PC-9 (cell line): ENCODE measurements around the gene C3AR1. TPM values are rescaled to one million over a fixed set of nuclear protein-coding genes. Genes with fewer than 3 reads are reported as not detected.

Source experiments
- BruUV-seq: library from RNA; stranded (reverse); fragments of 400-500 nt; replicated peaks from 2 replicates; lab custom pipeline; 2021; lab: Mats Ljungman, UMichigan
- CTCF ChIA-PET: fragments of 300-600 bp; sonication (Branson Sonifier 250); formaldehyde crosslinking; loops from one replicate; lab custom pipeline; 2022; ENCODE audit warnings: antibody characterized with exemption; lab: Charles Lee
- POLR2A ChIA-PET: fragments of 300-600 bp; sonication (Branson Sonifier 250); formaldehyde crosslinking; loops from one replicate; lab custom pipeline; 2022; ENCODE audit warnings: antibody characterized with exemption; ENCODE audit not compliant: unreplicated experiment; lab: Charles Lee
- DNase-seq, 2 experiments: peaks; one replicate each; pipeline versions ENCODE4 v3.0.0 to v3.0.0-alpha.2; 2015 to 2022; ENCODE audit warnings: mixed read lengths in 1 of 2
- H2AFZ ChIP-seq: fragments of 200-600 bp; sonication (generic); 2 replicates; pipeline ENCODE4 v1.8.1; 2017; ENCODE audit warnings: antibody characterized with exemption
- H3F3A ChIP-seq: fragments of 200-600 bp; sonication (generic); 2 replicates; pipeline ENCODE4 v1.8.1; 2017; ENCODE audit warnings: antibody characterized with exemption, mild to moderate bottlenecking, low read depth; ENCODE audit not compliant: insufficient read depth
- H3K27ac ChIP-seq: fragments of 200-600 bp; sonication (generic); 2 replicates; pipeline ENCODE4 v1.6.1; 2016; ENCODE audit warnings: mixed run types
- H3K27me3 ChIP-seq: fragments of 200-600 bp; sonication (generic); 2 replicates; pipeline ENCODE4 v1.6.1; 2016; ENCODE audit warnings: low read depth, mixed run types; ENCODE audit not compliant: insufficient read depth
- H3K36me3 ChIP-seq: fragments of 200-600 bp; sonication (generic); 2 replicates; pipeline ENCODE4 v1.6.1; 2016; ENCODE audit warnings: low read depth, mixed run types
- H3K4me1 ChIP-seq: fragments of 200-600 bp; sonication (generic); replicated peaks from 2 replicates; pipeline ENCODE4 v1.6.1; 2016; ENCODE audit warnings: mixed run types; ENCODE audit not compliant: insufficient read depth
- H3K4me2 ChIP-seq: fragments of 200-600 bp; sonication (generic); 2 replicates; pipeline ENCODE4 v1.6.1; 2017; ENCODE audit warnings: mixed run types
- H3K4me3 ChIP-seq: fragments of 200-600 bp; sonication (generic); 2 replicates; pipeline ENCODE4 v1.6.1; 2016; ENCODE audit warnings: mixed run types
- H3K79me2 ChIP-seq: fragments of 200-600 bp; sonication (generic); 2 replicates; pipeline ENCODE4 v1.6.1; 2017; ENCODE audit warnings: low read depth, mixed run types
- H3K9me2 ChIP-seq: fragments of 200-600 bp; sonication (generic); 2 replicates; pipeline ENCODE4 v1.8.1; 2017; ENCODE audit warnings: mild to moderate bottlenecking; ENCODE audit not compliant: insufficient read depth
- H3K9me3 ChIP-seq: fragments of 200-600 bp; sonication (generic); 2 replicates; pipeline ENCODE4 v1.8.1; 2016; ENCODE audit warnings: low read depth; ENCODE audit not compliant: insufficient read depth
- H4K20me1 ChIP-seq: fragments of 200-600 bp; sonication (generic); 2 replicates; pipeline ENCODE4 v1.8.1; 2017; ENCODE audit not compliant: insufficient read depth
- EZH2 ChIP-seq: fragments of 200-600 bp; sonication (generic); IDR thresholded peaks from 2 replicates; pipeline ENCODE4 v1.8.0; 2017; ENCODE audit warnings: antibody characterized with exemption, low read depth
- intact Hi-C: fragments of 100-400 bp; cut with micrococcal nuclease; formaldehyde crosslinking; loops from one replicate; pipeline ENCODE4 v1.10.0; 2022; ENCODE audit not compliant: unreplicated experiment
- total RNA-seq: library from RNA; stranded (reverse); gene quantifications from 2 replicates; pipeline ENCODE4 v1.2.3, GENCODE V29; 2021
- TF ChIP-seq, protein P1 (sequence below): fragments of 200-600 bp; sonication (generic); conservative IDR thresholded peaks from 2 replicates; pipeline ENCODE4 v1.6.1; 2017; ENCODE audit warnings: mixed run types, antibody characterized with exemption, mild to moderate bottlenecking, moderate library complexity

The C3AR1 gene
- total RNA-seq, 1 experiment from 2014 or later, result not detected

DNA sequence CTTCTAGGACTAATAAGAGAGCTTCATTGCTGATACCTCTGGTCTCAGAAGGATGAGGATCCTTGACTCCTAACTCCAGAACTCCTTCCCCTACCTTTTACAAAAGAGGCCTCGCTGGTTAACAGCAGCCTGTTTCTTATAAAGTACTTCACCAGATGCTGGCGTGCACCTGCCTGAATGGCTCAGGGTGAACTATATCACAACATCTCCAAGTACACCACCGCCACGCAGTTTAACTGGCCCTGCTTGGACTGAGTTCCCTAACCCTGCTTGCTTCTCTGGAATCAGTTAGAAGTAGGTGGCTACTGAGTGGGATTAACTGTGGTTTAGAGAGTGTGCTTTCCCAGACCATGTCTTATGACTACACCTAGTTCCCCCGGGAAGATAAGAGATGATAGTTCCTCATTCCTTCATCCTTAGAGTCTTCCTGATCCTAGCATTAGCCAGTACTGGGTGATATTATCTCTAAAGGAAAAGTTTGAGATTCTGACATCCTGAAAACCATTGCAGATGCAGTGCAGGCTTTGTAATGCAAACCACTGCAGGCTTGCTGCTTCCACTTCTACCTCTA, 30.6 kb downstream of the C3AR1 start:
- no peaks in the 10 kb centered on the region for H3K27me3 ChIP-seq
- BruUV-seq, result no TSS peak
- no peak overlapping the region for H2AFZ ChIP-seq
- H3K79me2 ChIP-seq, result peaks cover 54% of the 10 kb centered on the region
- TF ChIP-seq, protein P1, sequence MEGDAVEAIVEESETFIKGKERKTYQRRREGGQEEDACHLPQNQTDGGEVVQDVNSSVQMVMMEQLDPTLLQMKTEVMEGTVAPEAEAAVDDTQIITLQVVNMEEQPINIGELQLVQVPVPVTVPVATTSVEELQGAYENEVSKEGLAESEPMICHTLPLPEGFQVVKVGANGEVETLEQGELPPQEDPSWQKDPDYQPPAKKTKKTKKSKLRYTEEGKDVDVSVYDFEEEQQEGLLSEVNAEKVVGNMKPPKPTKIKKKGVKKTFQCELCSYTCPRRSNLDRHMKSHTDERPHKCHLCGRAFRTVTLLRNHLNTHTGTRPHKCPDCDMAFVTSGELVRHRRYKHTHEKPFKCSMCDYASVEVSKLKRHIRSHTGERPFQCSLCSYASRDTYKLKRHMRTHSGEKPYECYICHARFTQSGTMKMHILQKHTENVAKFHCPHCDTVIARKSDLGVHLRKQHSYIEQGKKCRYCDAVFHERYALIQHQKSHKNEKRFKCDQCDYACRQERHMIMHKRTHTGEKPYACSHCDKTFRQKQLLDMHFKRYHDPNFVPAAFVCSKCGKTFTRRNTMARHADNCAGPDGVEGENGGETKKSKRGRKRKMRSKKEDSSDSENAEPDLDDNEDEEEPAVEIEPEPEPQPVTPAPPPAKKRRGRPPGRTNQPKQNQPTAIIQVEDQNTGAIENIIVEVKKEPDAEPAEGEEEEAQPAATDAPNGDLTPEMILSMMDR, result no peak
- TF ChIP-seq EZH2, result no peak
- H3F3A ChIP-seq, result peaks cover 16% of the 10 kb centered on the region; the same call in 1 of the 2 replicates
- no peaks in the 10 kb centered on the region for H4K20me1 ChIP-seq
- DNase-seq, result peak in 1 of 2 experiments; percentile 53
- peak overlapping the region; percentile 87 for H3K4me2 ChIP-seq
- CTCF ChIA-PET, result no interaction called here
- POLR2A ChIA-PET, result interaction anchor here (0.6 kb wide), 2 partner anchors 8 to 65 kb away, joined by 4 to 6 read pairs; no protein-coding TSS in a partner anchor
- H3K27ac ChIP-seq, result peak overlapping the region; percentile 37
- no peaks in the 10 kb centered on the region for H3K9me2 ChIP-seq
- H3K4me3 ChIP-seq, result peak overlapping the region; percentile 84; the same call in 1 of the 2 replicates
- intact Hi-C loops, result no loop called here
- H3K36me3 ChIP-seq, result peaks cover 7% of the 10 kb centered on the region; the same call in 1 of the 2 replicates
- peaks cover 45% of the 10 kb centered on the region for H3K4me1 ChIP-seq
- H3K9me3 ChIP-seq, result no peaks in the 10 kb centered on the region

DNA sequence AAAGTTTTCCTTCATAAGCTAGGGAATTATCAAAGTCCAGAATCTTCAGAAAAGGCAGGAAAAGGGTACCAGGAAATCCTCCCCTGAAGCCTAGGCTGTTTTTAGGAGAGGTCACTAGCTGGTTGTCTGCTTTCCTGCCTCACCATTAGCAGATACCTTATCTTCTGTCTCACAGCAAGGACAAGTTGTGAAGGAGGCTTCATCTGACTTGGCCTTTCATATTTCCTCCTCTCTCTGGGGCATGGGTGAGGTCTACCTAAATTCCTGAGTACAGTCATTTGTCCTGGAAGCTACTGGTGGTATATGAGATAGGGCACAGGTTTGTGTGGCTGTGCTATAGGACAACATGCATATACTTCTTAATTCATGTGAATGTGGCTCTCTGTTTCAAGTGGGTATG, 31.4 kb downstream of the C3AR1 start:
- no peaks in the 10 kb centered on the region for H3K9me3 ChIP-seq
- no peaks in the 10 kb centered on the region for H3K9me2 ChIP-seq
- H3K4me2 ChIP-seq, result peak overlapping the region; percentile 87
- H3K4me1 ChIP-seq, result peaks cover 45% of the 10 kb centered on the region
- peak overlapping the region; percentile 37 for H3K27ac ChIP-seq
- TF ChIP-seq EZH2, result no peak
- TF ChIP-seq, protein P1, result no peak
- no peak overlapping the region for H2AFZ ChIP-seq
- POLR2A ChIA-PET, result interaction anchor here (0.6 kb wide), 1 partner anchor 64 kb away, joined by 6 read pairs; no protein-coding TSS in a partner anchor
- CTCF ChIA-PET, result interaction anchor here (0.5 kb wide), 1 partner anchor 48 kb away, joined by 10 read pairs; no protein-coding TSS in a partner anchor
- H3K4me3 ChIP-seq, result peak overlapping the region; percentile 84; the same call in 1 of the 2 replicates
- peaks cover 54% of the 10 kb centered on the region for H3K79me2 ChIP-seq
- H3K27me3 ChIP-seq, result no peaks in the 10 kb centered on the region
- no TSS peak for BruUV-seq
- intact Hi-C loops, result no loop called here
- H4K20me1 ChIP-seq, result no peaks in the 10 kb centered on the region
- H3F3A ChIP-seq, result peaks cover 16% of the 10 kb centered on the region; the same call in 1 of the 2 replicates
- H3K36me3 ChIP-seq, result peaks cover 7% of the 10 kb centered on the region; the same call in 1 of the 2 replicates
- DNase-seq, result peak in 1 of 2 experiments; percentile 75

DNA sequence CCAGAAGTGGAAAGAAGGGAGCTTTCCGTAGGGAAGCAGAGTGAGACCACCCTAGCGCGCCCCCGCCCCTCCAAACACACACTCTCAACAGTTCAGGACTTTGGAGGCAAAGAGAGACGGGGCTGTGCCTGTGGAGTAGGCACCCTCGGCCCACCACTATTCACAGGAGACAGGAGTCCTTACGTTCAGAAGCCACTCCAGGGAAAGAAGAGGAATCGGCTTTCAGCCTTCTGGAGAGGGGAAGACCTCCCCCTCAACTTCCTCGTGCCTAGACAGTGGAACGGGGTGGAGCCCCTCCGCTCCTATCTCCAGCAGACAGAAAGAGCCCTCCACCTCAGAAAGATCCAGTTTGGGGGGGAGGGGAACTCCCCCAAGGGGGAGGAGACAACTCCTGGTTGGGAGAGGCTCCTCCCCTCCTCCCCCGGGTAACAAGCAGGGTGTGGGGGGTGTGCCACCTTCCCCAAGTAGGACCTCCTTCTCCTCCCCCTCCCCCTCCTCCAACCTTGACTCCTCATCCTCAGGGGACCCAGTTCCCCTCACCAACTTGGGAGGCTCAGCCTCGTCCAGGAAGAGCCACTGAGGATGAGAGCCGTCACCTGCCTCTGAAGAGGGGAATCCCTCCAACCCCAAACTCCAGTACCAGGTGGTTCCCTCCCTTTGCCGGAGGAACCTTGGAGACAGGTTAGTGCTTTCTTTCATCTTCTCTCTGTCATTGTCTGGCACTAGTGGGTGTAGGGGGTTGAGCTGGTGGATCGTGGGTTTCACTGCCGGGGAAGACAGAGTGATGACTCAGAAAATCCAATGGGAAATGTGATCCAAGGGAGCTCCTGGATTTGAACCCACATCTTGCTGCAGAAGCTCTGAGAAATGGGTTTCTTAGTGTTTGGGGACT, 32.8 kb downstream of the C3AR1 start:
- H3K27me3 ChIP-seq, result no peaks in the 10 kb centered on the region

More for the DNA sequence above, 32.8 kb downstream of the C3AR1 start:
- H3K4me2 ChIP-seq, result peak overlapping the region; percentile 87
- no peaks in the 10 kb centered on the region for H3K9me2 ChIP-seq
- POLR2A ChIA-PET, result interaction anchor here (0.6 kb wide), 1 partner anchor 148 kb away, joined by 7 read pairs; no protein-coding TSS in a partner anchor
- peak; percentile 43 to 69 for DNase-seq
- CTCF ChIA-PET, result interaction anchor here (0.6 kb wide), 3 partner anchors 13 to 385 kb away, joined by 3 to 5 read pairs (median 4); no protein-coding TSS in a partner anchor
- TF ChIP-seq EZH2, result no peak
- TF ChIP-seq, protein P1, result no peak
- H3K4me1 ChIP-seq, result peaks cover 45% of the 10 kb centered on the region
- BruUV-seq, result TSS peak; percentile 38
- H4K20me1 ChIP-seq, result no peaks in the 10 kb centered on the region
- H3K4me3 ChIP-seq, result peak overlapping the region; percentile 84
- peaks cover 7% of the 10 kb centered on the region; the same call in 1 of the 2 replicates for H3K36me3 ChIP-seq
- peaks cover 52% of the 10 kb centered on the region for H3K79me2 ChIP-seq
- H3K9me3 ChIP-seq, result no peaks in the 10 kb centered on the region
- peak overlapping the region; percentile 95 for H2AFZ ChIP-seq
- intact Hi-C loops, result no loop called here
- H3F3A ChIP-seq, result peaks cover 20% of the 10 kb centered on the region; the same call in 1 of the 2 replicates
- peak overlapping the region; percentile 17; the same call in 1 of the 2 replicates for H3K27ac ChIP-seq
